HG02763 (cell line): Measurements from ENCODE around the gene SEMA4D.

Experiments
- ATAC-seq: cut with Tn5 transposase; IDR thresholded peaks from one replicate; pipeline ENCODE4 v1.9.1; 2021; ENCODE audit warnings: mild to moderate bottlenecking, moderate library complexity; ENCODE audit not compliant: unreplicated experiment

SEMA4D gene

GRCh38 chr9:89390068-89390555, 107.8 kb downstream of the SEMA4D start:
- ATAC-seq, result no peak

- ATAC-seq, result no peak
Observed at GRCh38 chr9:89388868-89389177, 109.1 kb downstream of the SEMA4D start.

DNA sequence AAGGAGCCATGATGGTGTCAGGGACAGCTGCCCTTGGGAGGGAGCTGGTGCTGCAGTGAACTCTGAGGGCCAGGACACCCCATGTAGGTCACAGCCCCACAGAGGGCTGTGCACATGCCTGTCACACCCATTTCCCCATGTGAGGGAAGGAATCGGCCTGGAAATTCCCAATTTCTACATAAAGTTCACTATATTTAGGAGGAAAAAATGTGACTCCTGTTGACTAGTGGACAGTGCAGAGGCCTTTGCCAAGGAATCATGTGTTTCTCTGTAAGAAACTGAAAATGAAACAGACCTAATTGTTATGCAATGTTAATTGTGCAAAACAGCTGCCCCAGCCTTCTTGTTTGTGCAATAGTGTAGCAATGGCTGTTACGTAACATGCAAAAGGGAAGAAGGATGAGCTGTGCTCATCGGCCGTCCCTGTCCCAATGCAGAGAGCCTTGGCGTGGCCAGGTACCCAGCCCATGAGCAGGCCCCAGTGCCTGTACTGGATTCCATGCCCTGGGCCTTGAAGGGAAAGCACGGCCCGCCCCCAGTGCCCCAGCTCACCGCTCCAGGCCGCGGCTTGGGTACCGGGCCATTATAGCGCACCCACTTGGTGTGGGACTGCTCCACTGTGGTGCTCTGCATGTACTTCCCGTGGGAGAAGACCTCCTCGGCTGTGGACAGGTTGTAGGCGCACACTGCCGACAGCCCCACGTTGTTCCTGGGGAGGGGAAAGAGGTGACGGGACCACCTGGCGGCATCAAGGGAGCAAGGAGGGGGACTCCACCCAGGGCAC, 109.6 kb downstream of the SEMA4D start:
- no peak for ATAC-seq

DNA sequence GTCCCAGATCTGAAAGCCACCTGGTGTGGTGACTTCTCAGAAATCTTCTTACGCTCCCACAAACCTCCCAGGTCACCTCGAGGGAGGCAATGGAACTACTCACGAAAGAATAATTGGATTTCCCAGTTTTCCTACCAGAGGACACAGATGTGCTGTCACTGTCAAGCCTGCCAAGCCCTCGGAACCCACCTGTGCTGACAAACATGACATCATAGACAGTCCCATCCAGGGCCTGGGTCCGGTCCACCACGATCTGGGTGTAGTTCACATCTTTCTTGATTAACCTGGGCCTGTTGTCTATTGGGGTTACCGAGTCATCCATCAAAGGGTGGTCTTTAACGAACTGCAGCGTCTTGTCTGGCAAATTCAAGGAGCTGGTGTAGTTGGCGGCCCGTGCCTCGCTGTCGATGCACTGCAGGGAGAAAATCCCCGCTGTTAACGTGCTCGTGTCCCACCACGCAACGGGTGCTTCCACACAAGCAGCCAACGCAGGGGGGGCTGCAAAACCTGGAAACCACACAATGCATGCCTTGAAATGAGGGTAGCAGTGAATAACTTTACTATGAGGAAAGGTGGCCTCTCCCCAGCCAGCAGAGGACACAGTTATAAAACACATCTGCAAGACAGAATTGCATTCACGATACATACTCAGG, 110.6 kb downstream of the SEMA4D start:
- no peak for ATAC-seq

GRCh38 chr9:89386797-89387196, 111.1 kb downstream of the SEMA4D start:
- no peak for ATAC-seq

- no peak for ATAC-seq
Observed at GRCh38 chr9:89386206-89386605, 111.7 kb downstream of the SEMA4D start.

GRCh38 chr9:89384783-89385182, 113.1 kb downstream of the SEMA4D start:
- no peak for ATAC-seq

GRCh38 chr9:89383721-89384300, 114.1 kb downstream of the SEMA4D start:
- ATAC-seq, result no peak

DNA sequence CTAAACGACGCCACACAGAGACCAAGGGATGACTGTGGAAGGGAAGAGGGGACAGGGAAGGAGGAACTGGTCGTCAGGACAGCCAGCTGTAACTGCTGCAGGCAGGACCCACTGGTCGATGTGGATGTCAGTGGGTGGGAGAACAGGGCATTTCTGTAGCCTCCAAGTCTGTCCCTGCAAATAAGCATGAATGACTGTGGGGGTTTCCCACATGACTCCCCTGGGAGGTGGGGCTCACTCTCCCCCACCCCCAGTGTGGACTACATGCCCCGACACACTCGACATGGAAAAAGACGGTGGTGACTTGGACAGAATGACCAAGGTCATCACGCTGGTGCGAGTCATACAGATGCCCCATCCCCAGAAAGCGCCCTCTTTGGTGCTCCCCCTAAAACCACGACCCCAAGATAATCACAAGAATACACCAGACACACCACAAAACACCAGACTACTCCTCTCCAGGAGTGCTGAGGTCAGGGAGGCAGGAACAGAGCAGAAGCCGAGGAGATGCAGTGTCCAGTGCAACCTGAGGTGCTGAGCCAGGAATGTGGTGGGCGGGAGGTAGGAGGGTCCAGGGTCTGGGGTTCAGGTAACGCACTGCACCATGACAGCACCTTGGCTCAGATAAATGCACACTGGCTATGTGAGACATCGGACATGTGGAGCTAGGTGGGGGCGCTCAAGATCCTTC, 114.7 kb downstream of the SEMA4D start:
- ATAC-seq, result no peak

DNA sequence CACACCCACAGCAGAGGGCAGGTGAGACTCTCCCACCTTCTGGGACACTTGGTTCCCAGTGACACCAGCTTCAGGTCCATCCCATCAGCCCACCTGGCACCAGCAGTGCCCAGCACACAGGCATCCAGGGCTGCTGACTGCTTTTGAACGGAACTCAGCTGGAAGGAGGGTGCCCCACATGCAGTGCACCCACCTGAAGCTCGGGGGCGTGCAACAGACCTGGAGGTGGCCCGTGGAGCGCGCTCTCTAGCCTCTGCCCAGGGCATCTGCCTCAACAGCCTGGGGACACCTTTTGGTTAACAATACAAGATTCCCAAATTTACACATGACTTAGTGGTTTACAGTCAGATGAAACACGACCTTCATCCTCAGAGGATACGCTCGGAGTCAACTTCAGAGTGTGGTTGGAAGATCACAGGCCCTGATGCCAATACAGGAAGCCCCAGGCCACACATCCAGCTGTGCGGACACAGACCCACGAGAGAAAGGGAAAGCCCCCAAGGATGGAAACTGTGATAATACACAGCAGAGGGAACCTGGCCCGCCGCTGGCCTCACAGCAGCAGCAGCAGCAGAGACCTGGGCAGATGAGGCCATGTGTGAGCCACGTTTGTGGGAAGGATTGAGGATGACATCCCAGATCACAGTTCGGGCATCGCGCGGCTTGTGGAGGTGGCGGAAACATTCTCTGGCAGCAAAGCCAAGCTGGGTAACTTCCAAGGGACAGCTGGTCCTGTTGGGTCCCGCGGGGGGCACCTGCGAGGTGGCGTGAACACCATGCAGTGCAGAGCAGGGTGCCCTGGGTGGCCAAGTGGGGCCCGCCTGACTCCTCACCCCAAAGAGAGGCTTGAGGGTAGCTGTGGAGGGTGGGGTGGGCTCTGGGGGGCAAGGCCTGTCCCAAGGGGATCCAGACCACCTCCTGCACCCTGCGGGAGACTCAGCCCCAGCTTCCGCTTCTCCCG, 115.6 kb downstream of the SEMA4D start:
- ATAC-seq, result no peak

DNA sequence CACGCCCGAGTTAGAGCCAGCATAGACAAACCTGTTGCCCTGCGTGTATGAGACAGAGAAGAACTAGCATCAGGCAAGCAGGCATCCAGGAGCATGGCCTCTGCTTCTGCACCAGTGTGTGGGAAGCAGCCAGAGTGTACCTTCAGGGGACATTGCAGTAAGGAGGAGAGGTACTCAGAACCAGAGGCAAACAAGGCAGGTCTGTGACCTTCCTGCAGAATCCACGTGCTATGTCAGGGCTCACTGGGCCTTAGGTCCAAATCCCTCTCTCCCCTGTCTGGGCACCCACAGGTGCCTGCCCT, 116.7 kb downstream of the SEMA4D start:
- no peak for ATAC-seq

- ATAC-seq, result no peak
Observed at GRCh38 chr9:89380437-89381307, 117.2 kb downstream of the SEMA4D start.

- ATAC-seq, result no peak
Observed at GRCh38 chr9:89379508-89380115, 118.3 kb downstream of the SEMA4D start.

- ATAC-seq, result no peak
Observed at GRCh38 chr9:89379031-89379430, 118.9 kb downstream of the SEMA4D start.

DNA sequence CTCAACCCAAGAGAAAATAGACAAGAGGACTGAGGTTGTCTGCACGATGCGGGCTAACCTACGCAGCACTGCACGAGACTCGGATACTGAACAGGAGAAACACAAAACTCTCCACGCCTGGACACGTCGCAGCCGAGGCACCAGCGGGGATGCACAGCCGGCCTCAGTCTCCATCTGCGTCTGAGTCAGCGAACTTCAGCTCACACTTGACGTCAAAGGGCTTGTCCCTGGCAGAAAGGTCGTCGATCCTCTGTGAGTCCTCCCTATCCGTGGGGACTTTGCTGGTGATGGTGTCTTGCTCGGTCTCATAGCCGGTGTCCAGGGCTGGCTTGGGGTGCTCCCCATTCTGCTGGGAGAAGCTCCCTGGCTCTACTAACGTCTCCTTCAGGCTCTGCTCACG, 119.4 kb downstream of the SEMA4D start:
- no peak for ATAC-seq

GRCh38 chr9:89377411-89377810, 120.5 kb downstream of the SEMA4D start:
- no peak for ATAC-seq

- ATAC-seq, result no peak
Observed at GRCh38 chr9:89376741-89377351, 121.1 kb downstream of the SEMA4D start.

DNA sequence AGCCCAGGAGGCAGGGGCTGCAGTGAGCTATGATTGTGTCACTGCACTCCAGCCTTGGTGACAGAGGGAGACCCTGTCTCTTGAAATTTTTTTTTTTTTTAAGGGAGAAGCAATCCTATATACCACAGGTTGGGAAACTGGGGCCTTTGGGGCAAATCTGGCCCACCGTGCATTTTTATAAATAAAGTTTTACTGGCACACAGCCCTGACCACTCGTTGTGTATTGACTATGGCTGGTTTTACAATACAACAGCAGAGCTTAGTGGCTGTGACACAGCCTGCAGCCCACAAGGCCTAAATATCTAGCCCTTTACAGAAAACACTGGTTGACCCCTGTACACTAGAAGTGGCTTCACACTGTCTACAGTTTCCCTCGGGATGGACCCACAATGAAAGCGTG, 121.6 kb downstream of the SEMA4D start:
- ATAC-seq, result no peak
